Lower leg skin (tissue), 3 donors: ENCODE measurements around the gene R3HDM4.
"Not testable (repeated sequence)": the region's sequence is repeated elsewhere in the genome, so short reads cannot be mapped to it uniquely, and the experiment has no call there.

ENCODE experiments used
- POLR2A ChIP-seq, 2 donors: fragments of 450-650 bp; IDR thresholded peaks; one replicate each; pipeline ENCODE4 v1.6.1; 2016 to 2017; ENCODE audit warnings: antibody characterized with exemption in 2 of 2, mild to moderate bottlenecking in 1 of 2, moderate library complexity in 1 of 2
- TF ChIP-seq, protein P1 (sequence below), 3 donors: fragments of 450-650 bp; IDR thresholded peaks; one replicate each; pipeline ENCODE4 v1.5.1; 2016; ENCODE audit warnings: antibody characterized with exemption in 3 of 3, mild to moderate bottlenecking in 3 of 3, moderate library complexity in 2 of 3

DNA sequence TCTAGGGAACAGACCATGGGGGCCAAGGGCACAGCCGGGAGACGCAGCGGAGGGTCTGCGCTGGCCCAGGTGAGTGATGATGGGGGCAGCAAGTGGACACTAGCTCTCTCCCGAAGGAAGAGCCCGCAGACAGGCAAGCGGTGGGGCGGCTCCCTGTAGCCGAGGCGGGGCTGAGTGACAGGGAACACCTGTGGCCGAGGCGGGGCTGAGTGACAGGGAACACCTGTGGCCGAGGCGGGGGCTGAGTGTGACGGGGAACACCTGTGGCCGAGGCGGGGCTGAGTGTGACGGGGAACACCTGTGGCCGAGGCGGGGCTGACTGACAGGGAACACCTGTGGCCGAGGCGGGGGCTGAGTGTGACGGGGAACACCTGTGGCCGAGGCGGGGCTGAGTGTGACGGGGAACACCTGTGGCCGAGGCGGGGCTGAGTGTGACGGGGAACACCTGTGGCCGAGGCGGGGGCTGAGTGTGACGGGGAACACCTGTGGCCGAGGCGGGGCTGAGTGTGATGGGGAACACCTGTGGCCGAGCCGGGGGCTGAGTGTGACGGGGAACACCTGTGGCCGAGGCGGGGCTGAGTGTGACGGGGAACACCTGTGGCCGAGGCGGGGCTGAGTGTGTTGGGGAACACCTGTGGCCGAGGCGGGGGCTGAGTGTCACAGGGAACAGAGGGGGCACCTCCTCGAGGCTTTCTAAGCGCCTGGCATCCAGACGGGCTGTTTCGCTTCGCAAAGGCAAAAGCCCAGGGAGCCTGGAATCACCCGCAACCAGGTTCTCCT is 21.4 kb downstream of the R3HDM4 start:
- not testable (repeated sequence) for TF ChIP-seq POLR2A (IDR thresholded peaks at IDR 0.05)
- TF ChIP-seq, protein P1, sequence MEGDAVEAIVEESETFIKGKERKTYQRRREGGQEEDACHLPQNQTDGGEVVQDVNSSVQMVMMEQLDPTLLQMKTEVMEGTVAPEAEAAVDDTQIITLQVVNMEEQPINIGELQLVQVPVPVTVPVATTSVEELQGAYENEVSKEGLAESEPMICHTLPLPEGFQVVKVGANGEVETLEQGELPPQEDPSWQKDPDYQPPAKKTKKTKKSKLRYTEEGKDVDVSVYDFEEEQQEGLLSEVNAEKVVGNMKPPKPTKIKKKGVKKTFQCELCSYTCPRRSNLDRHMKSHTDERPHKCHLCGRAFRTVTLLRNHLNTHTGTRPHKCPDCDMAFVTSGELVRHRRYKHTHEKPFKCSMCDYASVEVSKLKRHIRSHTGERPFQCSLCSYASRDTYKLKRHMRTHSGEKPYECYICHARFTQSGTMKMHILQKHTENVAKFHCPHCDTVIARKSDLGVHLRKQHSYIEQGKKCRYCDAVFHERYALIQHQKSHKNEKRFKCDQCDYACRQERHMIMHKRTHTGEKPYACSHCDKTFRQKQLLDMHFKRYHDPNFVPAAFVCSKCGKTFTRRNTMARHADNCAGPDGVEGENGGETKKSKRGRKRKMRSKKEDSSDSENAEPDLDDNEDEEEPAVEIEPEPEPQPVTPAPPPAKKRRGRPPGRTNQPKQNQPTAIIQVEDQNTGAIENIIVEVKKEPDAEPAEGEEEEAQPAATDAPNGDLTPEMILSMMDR (IDR thresholded peaks at IDR 0.05): not testable (repeated sequence)
